Measurements from ENCODE around the gene SPR. TPM values are rescaled to one million over a fixed set of nuclear protein-coding genes. Genes with fewer than 3 reads are reported as not detected.

Gene SPR
- polyA plus RNA-seq, 1 of the 3 experiments (the other 2 are of a cell fraction) = 25.7 TPM

GRCh38 chr2:72913486-72914205 lies 26.4 kb downstream of the SPR start:
- ChIA-PET CTCF (interaction anchor here (0.7 to 3.5 kb wide), 7 partner anchors 10 to 250 kb away, joined by 3 to 22 read pairs (median 9); no protein-coding TSS in a partner anchor), POLR2A (no interaction called here)
- Histone ChIP-seq H3K79me2 (ENCODE audit: insufficient read depth) (no peaks in the 10 kb centered on the region), H3K4me2 (no peak overlapping the region), H2AFZ (ENCODE audit: low read depth) (no peak overlapping the region), H3K9me2 (no peaks in the 10 kb centered on the region), H4K20me1 (ENCODE audit: insufficient read depth) (peaks cover 15% of the 10 kb centered on the region; the same call in 1 of the 2 replicates), H3K27ac (ENCODE audit: low read depth in 2 of 2, low read length in 1 of 2) (no peak overlapping the region), H3K9me3 (no peaks in the 10 kb centered on the region), H3K9ac (no peak overlapping the region), H3K27me3 (ENCODE audit: insufficient read depth) (peaks cover 85% of the 10 kb centered on the region), H3F3A (replicated peaks; ENCODE audit: insufficient read depth) (no peaks in the 10 kb centered on the region), H3K4me1 (ENCODE audit: control insufficient read depth in 1 of 2, insufficient read depth in 2 of 2, low read depth in 1 of 2, low read length in 1 of 2) (peaks cover 0 to 10% of the 10 kb centered on the region in 2 experiments; a peak in 1 of 4 replicates), H3K36me3 (replicated peaks in 1 of 2; ENCODE audit: control insufficient read depth in 1 of 2, insufficient read depth in 2 of 2, low read length in 1 of 2) (no peaks in the 10 kb centered on the region), H3K4me3 (ENCODE audit: low read depth in 2 of 2, low read length in 1 of 2) (no peak overlapping the region)
- no peak for DNase-seq
- TF ChIP-seq RFX5 (IDR thresholded peaks at IDR 0.05; ENCODE audit: low read length) = no peak
- no peak for TF ChIP-seq TCF12 (IDR thresholded peaks at IDR 0.05)
- TF ChIP-seq MXI1 (IDR thresholded peaks at IDR 0.05; ENCODE audit: low read depth, low read length) = no peak
- no peak for TF ChIP-seq CHD2 (IDR thresholded peaks at IDR 0.05; ENCODE audit: low read length, partially characterized antibody)
- 37% methylated on average over 7 of the region's 7 CpGs for WGBS (ENCODE audit: low lambda C conversion rate)

- Histone ChIP-seq H2AFZ (ENCODE audit: low read depth) (no peak overlapping the region), H3K79me2 (ENCODE audit: insufficient read depth) (no peaks in the 10 kb centered on the region), H3K9me2 (no peaks in the 10 kb centered on the region), H3K4me2 (no peak overlapping the region), H3K4me1 (ENCODE audit: control insufficient read depth in 1 of 2, insufficient read depth in 2 of 2, low read depth in 1 of 2, low read length in 1 of 2) (peaks cover 0 to 10% of the 10 kb centered on the region in 2 experiments; a peak in 1 of 4 replicates), H3F3A (replicated peaks; ENCODE audit: insufficient read depth) (no peaks in the 10 kb centered on the region), H3K36me3 (replicated peaks in 1 of 2; ENCODE audit: control insufficient read depth in 1 of 2, insufficient read depth in 2 of 2, low read length in 1 of 2) (no peaks in the 10 kb centered on the region), H3K4me3 (ENCODE audit: low read depth in 2 of 2, low read length in 1 of 2) (no peak overlapping the region), H3K27ac (ENCODE audit: low read depth in 2 of 2, low read length in 1 of 2) (no peak overlapping the region), H4K20me1 (ENCODE audit: insufficient read depth) (peaks cover 21% of the 10 kb centered on the region), H3K9me3 (no peaks in the 10 kb centered on the region), H3K27me3 (ENCODE audit: insufficient read depth) (peaks cover 88% of the 10 kb centered on the region), H3K9ac (no peak overlapping the region)
- no peak for DNase-seq
- 9% methylated on average over 7 of the region's 7 CpGs for WGBS (ENCODE audit: low lambda C conversion rate)
- POLR2A ChIA-PET = no interaction called here
- TF ChIP-seq RAD21 (IDR thresholded peaks at IDR 0.05; ENCODE audit: low read length) = no peak
- TF ChIP-seq EZH2phosphoT487 (IDR thresholded peaks at IDR 0.05; ENCODE audit: borderline replicate concordance, low read depth) = no peak
- no peak for TF ChIP-seq MXI1 (IDR thresholded peaks at IDR 0.05; ENCODE audit: low read depth, low read length)
- TF ChIP-seq, protein P1, sequence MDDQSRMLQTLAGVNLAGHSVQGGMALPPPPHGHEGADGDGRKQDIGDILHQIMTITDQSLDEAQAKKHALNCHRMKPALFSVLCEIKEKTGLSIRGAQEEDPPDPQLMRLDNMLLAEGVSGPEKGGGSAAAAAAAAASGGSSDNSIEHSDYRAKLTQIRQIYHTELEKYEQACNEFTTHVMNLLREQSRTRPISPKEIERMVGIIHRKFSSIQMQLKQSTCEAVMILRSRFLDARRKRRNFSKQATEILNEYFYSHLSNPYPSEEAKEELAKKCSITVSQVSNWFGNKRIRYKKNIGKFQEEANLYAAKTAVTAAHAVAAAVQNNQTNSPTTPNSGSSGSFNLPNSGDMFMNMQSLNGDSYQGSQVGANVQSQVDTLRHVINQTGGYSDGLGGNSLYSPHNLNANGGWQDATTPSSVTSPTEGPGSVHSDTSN (IDR thresholded peaks at IDR 0.05) = no peak
- no peak for TF ChIP-seq TEAD4 (IDR thresholded peaks at IDR 0.05; ENCODE audit: borderline replicate concordance, insufficient read depth)
- TF ChIP-seq SMC3 (IDR thresholded peaks at IDR 0.05; ENCODE audit: low read depth, low read length) = no peak
- no peak for TF ChIP-seq GABPA (IDR thresholded peaks at IDR 0.05; ENCODE audit: low read depth)
- TF ChIP-seq, protein P2, sequence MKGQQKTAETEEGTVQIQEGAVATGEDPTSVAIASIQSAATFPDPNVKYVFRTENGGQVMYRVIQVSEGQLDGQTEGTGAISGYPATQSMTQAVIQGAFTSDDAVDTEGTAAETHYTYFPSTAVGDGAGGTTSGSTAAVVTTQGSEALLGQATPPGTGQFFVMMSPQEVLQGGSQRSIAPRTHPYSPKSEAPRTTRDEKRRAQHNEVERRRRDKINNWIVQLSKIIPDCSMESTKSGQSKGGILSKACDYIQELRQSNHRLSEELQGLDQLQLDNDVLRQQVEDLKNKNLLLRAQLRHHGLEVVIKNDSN (IDR thresholded peaks at IDR 0.05; ENCODE audit: borderline replicate concordance, low read depth) = no peak
- TF ChIP-seq, protein P3, sequence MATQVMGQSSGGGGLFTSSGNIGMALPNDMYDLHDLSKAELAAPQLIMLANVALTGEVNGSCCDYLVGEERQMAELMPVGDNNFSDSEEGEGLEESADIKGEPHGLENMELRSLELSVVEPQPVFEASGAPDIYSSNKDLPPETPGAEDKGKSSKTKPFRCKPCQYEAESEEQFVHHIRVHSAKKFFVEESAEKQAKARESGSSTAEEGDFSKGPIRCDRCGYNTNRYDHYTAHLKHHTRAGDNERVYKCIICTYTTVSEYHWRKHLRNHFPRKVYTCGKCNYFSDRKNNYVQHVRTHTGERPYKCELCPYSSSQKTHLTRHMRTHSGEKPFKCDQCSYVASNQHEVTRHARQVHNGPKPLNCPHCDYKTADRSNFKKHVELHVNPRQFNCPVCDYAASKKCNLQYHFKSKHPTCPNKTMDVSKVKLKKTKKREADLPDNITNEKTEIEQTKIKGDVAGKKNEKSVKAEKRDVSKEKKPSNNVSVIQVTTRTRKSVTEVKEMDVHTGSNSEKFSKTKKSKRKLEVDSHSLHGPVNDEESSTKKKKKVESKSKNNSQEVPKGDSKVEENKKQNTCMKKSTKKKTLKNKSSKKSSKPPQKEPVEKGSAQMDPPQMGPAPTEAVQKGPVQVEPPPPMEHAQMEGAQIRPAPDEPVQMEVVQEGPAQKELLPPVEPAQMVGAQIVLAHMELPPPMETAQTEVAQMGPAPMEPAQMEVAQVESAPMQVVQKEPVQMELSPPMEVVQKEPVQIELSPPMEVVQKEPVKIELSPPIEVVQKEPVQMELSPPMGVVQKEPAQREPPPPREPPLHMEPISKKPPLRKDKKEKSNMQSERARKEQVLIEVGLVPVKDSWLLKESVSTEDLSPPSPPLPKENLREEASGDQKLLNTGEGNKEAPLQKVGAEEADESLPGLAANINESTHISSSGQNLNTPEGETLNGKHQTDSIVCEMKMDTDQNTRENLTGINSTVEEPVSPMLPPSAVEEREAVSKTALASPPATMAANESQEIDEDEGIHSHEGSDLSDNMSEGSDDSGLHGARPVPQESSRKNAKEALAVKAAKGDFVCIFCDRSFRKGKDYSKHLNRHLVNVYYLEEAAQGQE (IDR thresholded peaks at IDR 0.05; ENCODE audit: low read depth, low read length) = no peak
- TF ChIP-seq RFX5 (IDR thresholded peaks at IDR 0.05; ENCODE audit: low read length) = no peak
- TF ChIP-seq FOXJ3 (CRISPR knock-in tag; IDR thresholded peaks at IDR 0.05) = no peak
- TF ChIP-seq, protein P4, sequence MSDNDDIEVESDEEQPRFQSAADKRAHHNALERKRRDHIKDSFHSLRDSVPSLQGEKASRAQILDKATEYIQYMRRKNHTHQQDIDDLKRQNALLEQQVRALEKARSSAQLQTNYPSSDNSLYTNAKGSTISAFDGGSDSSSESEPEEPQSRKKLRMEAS (IDR thresholded peaks at IDR 0.05; ENCODE audit: low read depth) = no peak
- TF ChIP-seq ELF1 (IDR thresholded peaks at IDR 0.05) = no peak
- no peak for TF ChIP-seq USF2 (IDR thresholded peaks at IDR 0.05; ENCODE audit: borderline replicate concordance, low read depth, low read length)
- no peak for TF ChIP-seq SIN3A (IDR thresholded peaks at IDR 0.05; ENCODE audit: borderline replicate concordance, low read depth, low read length)
- CTCF ChIA-PET = interaction anchor here (0.6 to 3.5 kb wide), 9 partner anchors 11 to 263 kb away, joined by 3 to 22 read pairs (median 9); no protein-coding TSS in a partner anchor
These were observed 27.0 kb downstream of the SPR start for GRCh38 chr2:72914206-72914559.
